ENCODE data around the gene SPATA6.

Gene SPATA6

GRCh38 chr1:48258106-48258505 lies 213.9 kb downstream of the SPATA6 start:
- in situ Hi-C loops (cut with MboI; ENCODE audit: low sequenced_read_pairs) = no loop called here

- in situ Hi-C loops (cut with MboI; ENCODE audit: low sequenced_read_pairs) = no loop called here
Measured at GRCh38 chr1:48254254-48254653, 217.8 kb downstream of the SPATA6 start.

GRCh38 chr1:48251821-48252220 lies 220.2 kb downstream of the SPATA6 start:
- in situ Hi-C loops (cut with MboI; ENCODE audit: low sequenced_read_pairs) = no loop called here

GRCh38 chr1:48251323-48251722 lies 220.7 kb downstream of the SPATA6 start:
- in situ Hi-C loops (cut with MboI; ENCODE audit: low sequenced_read_pairs) = no loop called here

GRCh38 chr1:48250572-48250971 lies 221.4 kb downstream of the SPATA6 start:
- in situ Hi-C loops (cut with MboI; ENCODE audit: low sequenced_read_pairs) = no loop called here

DNA sequence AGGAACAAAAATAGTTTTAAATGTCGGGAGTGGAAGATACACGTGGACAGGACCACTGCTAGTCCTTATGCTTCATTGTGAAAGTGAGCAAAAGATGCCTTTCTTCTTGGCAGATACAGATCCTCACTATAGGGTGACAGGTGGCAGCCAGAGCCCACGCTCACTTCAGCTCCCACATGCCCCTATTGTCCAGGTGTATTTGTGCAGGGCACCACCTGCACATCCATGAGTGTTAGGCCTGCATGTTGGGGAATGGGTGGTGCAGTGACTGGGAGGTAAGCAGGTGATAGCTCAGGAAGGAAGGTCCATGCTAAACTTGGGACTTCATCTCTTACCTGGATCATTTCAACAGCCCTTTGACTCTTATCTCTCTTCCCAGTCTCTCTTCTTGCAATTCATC lies 222.1 kb downstream of the SPATA6 start:
- in situ Hi-C loops (cut with MboI; ENCODE audit: low sequenced_read_pairs) = no loop called here

DNA sequence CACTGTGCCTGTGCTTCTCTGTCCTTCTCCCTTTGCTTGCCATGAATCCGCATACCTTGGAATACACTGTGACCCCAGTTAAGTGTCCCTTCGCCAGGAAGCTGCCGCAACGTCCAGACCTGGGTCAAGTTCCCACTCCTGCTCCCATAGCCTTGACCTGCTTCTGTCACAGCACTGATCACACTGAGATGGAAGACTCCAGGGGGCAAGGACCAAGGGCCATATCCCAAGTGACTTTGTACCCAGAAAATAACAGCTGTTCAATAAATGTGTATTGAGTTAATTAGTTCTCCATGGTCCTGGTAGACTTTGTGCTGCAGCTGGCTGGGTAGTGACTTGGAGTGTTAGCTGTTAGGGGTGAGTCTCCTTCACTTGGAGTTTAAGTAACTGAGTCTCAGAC lies 223.6 kb downstream of the SPATA6 start:
- in situ Hi-C loops (cut with MboI; ENCODE audit: low sequenced_read_pairs) = no loop called here

GRCh38 chr1:48246727-48247126 lies 225.3 kb downstream of the SPATA6 start:
- in situ Hi-C loops (cut with MboI; ENCODE audit: low sequenced_read_pairs) = no loop called here
